Limb (tissue), 2 donors: ENCODE measurements around the gene PCDHB15.
"Not testable (repeated sequence)": the region's sequence is repeated elsewhere in the genome, so short reads cannot be mapped to it uniquely, and the experiment has no call there.

Source experiments
- DNase-seq, 2 donors: peaks; one replicate each; pipeline ENCODE4 v3.0.0-alpha.2; 2016; ENCODE audit errors: extremely low spot score in 2 of 2

The PCDHB15 gene

DNA sequence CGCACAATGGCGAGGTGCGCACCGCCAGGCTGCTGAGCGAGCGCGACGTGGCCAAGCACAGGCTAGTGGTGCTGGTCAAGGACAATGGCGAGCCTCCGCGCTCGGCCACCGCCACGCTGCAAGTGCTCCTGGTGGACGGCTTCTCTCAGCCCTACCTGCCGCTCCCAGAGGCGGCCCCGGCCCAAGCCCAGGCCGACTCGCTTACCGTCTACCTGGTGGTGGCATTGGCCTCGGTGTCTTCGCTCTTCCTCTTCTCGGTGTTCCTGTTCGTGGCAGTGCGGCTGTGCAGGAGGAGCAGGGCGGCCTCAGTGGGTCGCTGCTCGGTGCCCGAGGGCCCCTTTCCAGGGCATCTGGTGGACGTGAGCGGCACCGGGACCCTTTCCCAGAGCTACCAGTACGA is 2.2 kb downstream of the PCDHB15 start:
- not testable (repeated sequence) for DNase-seq

DNA sequence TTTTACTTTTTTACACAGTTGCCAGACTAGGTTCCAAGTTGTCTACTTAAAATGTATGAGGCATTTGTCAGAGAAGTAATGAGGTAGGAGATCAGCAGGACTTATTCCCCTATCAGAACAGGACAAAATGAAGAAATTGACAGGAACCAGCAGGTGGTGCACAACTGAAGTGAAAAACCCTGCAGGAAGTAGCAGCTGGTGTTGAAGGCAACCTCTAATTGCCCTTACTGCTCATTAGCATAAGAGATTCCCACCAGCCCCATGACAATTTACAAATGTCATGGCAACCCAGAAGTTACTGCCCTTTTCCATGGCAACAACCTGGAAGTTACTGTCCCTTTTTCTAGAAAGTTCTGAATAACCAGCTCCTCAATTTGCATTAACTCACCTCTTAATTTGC is 5.4 kb downstream of the PCDHB15 start:
- DNase-seq, result no peak

DNA sequence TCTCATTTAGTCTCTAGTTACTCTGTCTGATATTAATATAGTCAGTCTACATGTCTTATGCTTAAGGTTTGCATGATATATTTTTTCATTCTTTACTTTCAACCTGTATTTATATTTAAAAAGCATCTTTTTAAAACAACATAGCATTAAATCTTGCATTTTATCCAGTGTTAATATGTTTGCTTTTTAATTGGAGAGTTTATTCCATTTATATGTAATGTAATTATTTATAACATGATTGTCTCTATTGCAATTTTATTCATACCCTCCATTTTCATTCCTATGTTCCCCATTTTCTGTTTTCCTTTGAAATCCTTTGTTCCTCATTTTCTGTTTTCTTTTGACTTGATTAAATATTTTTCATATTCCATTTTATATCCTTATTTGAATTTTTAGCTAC is 13.3 kb downstream of the PCDHB15 start:
- no peak for DNase-seq

DNA sequence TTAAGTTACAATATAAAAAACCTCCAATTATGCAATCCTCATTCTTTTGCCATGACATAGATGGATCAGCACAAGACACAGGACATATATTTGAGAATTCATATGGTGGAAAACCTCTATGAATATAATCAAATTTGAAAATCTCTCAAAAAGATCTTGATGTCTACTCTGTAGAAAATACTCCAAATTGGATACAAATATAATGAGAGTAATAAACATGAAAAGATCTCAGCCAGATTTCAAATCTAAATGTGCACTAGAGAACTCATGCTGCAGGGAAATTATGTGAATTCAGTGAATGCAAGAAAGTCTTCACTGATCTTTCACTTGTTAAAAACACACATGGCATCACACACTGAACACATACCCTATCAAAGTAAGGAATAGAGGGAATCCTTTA is 13.8 kb downstream of the PCDHB15 start:
- no peak for DNase-seq

DNA sequence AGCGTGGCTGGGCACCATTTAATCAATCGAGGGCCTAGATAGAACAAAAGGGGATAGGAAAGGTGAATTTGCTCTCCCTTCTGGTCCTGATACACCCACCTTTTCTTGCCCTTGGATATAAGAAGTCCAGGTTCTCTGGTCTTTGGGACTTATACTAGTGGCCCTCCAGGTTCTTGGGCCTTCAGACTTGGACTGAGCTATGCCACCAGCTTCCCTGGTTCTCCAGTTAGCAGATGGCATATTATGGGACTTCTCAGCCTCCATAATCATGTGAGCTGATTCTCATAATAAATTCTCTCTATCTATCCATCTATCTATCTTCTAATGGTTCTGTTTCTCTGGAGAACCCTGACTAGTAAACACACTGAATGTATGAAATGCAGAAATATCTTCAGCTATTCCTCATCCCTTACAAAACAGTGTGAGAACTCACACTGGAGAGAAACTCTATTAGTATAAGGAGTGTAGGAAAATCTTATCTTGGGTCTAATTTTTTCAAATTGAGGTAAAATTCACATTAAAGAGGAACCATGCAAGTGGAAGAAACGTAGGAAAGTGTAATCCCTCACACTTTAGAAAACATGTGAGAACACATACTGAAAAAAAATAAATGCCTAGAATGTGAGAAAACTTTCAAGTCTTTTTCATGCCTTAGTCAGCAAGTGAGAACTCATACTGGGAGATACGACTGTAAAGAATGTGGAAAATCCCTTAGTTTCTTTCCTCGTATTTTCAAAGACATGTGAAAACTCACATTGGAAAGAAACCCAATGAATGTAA is 15.5 kb downstream of the PCDHB15 start:
- no peak for DNase-seq

DNA sequence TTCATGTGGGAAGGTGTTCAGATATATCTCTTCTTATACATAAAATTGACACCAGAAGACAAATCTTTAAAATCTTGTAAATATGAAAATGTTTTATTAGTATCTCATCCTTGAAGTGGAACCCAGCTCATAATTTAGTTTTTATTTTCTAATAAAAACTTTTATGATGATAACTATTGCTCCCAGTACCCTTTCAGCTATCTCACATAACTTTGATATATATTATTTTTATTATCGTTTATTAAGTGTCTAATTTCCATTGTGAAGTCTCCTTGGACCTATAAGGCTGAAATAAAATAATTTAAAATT is 16.0 kb downstream of the PCDHB15 start:
- DNase-seq, result no peak

DNA sequence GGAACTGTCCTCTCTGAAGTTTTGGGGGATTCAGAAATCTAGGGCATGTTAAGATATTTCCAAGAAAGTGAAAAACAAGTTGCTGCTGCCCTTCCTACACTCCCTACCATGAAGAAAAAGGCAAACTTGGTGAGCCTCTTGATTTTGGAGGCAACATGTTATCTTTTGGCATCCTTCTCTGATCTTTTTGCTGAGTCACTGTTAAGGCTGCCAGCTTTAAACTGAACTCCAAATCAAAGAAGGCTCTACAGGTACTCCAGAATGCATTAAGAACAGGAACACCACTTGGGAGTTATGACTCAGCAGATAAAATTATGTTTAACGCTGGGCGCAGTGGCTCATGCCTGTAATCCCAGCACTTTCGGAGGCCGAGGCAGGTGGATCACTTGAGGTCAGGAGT is 24.0 kb downstream of the PCDHB15 start:
- DNase-seq, result no peak

DNA sequence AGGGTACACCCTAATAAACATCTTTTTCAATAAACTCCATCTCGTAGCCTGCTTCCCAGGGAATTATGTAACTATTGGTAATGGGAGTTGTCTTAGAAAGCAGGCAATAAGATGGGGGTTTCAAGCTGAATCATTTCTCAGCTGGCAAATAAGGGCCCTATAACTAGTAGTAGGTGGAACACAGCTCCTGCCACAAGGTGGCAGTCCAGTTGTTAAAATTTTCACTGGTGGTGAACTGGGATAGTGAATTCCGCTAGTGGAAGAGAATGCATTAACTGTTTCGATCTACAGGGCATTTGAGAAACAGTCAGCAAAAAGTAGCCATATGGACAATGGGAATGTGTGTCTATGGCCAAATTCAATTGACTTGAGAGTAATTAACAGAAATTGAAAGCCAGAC is 27.7 kb downstream of the PCDHB15 start:
- DNase-seq, result no peak

DNA sequence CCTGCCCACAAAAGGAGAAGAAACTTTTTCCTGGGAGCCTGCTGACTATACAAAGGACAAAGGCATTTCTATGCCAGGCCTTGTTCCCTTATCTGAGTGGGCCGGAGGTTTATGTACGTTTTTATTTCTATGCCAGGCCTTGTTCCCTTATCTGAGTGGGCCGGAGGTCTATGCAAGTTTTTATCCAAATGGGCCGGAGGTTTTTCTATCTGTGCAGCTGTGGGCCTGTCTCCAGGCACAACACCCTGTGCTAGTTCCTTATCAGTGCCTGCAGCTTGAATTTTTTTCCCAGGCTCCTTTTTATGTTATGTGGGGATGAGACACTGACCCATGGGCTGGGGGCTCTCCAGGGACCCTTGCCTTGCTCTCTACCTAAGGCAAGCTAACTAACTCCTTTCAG is 53.2 kb downstream of the PCDHB15 start:
- no peak for DNase-seq
